ENCODE results near the gene VAT1. TPM values are rescaled to one million over a fixed set of nuclear protein-coding genes. Genes with fewer than 3 reads are reported as not detected.
"Not testable (repeated sequence)": the region's sequence is repeated elsewhere in the genome, so short reads cannot be mapped to it uniquely, and the experiment has no call there.

Gene VAT1
- total and polyA plus RNA-seq, 2 donors (not counting 1 experiment from before 2014, with no cell fraction given) = 20.4 to 90.7 TPM

DNA sequence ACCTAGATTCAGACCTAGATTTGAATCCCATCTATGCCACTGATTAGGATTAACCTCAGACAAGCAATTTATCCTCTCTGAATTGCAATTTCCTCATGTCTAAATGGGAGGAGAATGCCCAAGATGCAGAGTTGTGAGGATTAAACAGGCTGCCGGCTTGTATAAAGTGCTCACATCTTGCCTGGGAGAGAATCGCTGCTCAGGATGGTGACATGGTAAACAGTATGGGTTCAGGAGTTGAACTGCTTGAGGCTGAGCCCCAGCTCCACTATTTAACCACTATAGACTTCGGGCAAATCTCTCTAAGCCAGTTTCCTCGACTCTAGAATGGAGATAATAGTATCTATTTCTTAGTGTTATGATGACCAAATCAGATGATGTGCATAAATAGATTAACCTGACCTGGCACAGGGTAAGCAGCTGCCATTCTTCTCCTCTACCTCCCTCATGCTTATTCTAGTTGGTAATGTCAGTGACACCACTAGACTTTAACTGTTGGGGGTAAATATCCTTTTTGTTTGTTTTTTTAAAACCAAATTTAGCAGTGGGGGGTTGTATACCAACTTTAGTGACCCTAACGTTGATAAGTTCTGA, 24.7 kb downstream of the VAT1 start:
- DNase-seq (no peak), ATAC-seq (ENCODE audit: low read depth) (no peak)
- Histone ChIP-seq H3K9me3 (ENCODE audit: control extremely low read depth in 1 of 3, control insufficient read depth in 2 of 3, insufficient read depth in 1 of 3, low read length in 2 of 3) (no peaks in the 10 kb centered on the region), H3K36me3 (replicated peaks in 1 of 2; ENCODE audit: control extremely low read depth in 1 of 2, control insufficient read depth in 1 of 2, extremely low read depth in 1 of 2, insufficient read depth in 2 of 2, low read length in 1 of 2) (peaks cover 4 to 38% of the 10 kb centered on the region in 2 experiments), H4K20me1 (ENCODE audit: control insufficient read depth, insufficient read depth, low read length, poor library complexity, severe bottlenecking) (peaks cover 21% of the 10 kb centered on the region), H3K4me3 (ENCODE audit: control extremely low read depth in 1 of 5, extremely low read depth in 1 of 5, insufficient read depth in 1 of 5, low read depth in 2 of 5, low read length in 4 of 5) (peak overlapping the region in 4 of 5 experiments; percentile 41 to 70 (median 47)), H3K4me2 (replicated peaks; ENCODE audit: low read depth, low read length, poor library complexity, severe bottlenecking) (peak overlapping the region; percentile 62), H3K27ac (ENCODE audit: low read length in 2 of 2) (peak overlapping the region; percentile 41 to 58), H3K4me1 (ENCODE audit: control insufficient read depth in 2 of 2, insufficient read depth in 2 of 2, low read length in 2 of 2) (peaks cover 20 to 22% of the 10 kb centered on the region in 2 donors), H3K9ac (ENCODE audit: low read length) (peak overlapping the region; percentile 43), H3K79me2 (ENCODE audit: control insufficient read depth, insufficient read depth, low read length) (peaks cover 17% of the 10 kb centered on the region), H2AFZ (ENCODE audit: insufficient read depth, low read depth, low read length, poor library complexity, severe bottlenecking) (peak overlapping the region; percentile 41), H3K27me3 (replicated peaks in 1 of 4; ENCODE audit: control extremely low read depth in 1 of 4, control insufficient read depth in 3 of 4, insufficient read depth in 4 of 4, low read length in 3 of 4) (no peaks in the 10 kb centered on the region)
- Mint-ChIP-seq H3K4me1 (peaks cover 40% of the 10 kb centered on the region), H3K27me3 (no peaks in the 10 kb centered on the region), H3K9me3 (ENCODE audit: insufficient read depth) (no peaks in the 10 kb centered on the region), H3K4me3 (peak overlapping the region; percentile 96), H3K27ac (peak overlapping the region; percentile 88)
- no CpG with 5 or more reads among the region's 5 CpGs for WGBS (ENCODE audit: insufficient coverage)
- ChIA-PET POLR2A (interaction anchor here (0.6 to 2.3 kb wide), 23 partner anchors 9 to 487 kb away, joined by 3 to 24 read pairs (median 7); partner anchors contain the start of genes AARSD1, BRCA1, DHX8 and IFI35), CTCF (interaction anchor here (0.6 to 3.8 kb wide), 33 partner anchors 9 to 549 kb away, joined by 3 to 54 read pairs (median 5); partner anchors contain the start of genes AARSD1, AOC2, BECN1 and DHX8)
- intact Hi-C loops (cut with micrococcal nuclease) = loop anchor here (5.0 to 10.0 kb wide), 2 partner anchors 423 to 610 kb away; partner anchors contain the start of genes PSMC3IP and STAT3
- TF ChIP-seq, protein P1, sequence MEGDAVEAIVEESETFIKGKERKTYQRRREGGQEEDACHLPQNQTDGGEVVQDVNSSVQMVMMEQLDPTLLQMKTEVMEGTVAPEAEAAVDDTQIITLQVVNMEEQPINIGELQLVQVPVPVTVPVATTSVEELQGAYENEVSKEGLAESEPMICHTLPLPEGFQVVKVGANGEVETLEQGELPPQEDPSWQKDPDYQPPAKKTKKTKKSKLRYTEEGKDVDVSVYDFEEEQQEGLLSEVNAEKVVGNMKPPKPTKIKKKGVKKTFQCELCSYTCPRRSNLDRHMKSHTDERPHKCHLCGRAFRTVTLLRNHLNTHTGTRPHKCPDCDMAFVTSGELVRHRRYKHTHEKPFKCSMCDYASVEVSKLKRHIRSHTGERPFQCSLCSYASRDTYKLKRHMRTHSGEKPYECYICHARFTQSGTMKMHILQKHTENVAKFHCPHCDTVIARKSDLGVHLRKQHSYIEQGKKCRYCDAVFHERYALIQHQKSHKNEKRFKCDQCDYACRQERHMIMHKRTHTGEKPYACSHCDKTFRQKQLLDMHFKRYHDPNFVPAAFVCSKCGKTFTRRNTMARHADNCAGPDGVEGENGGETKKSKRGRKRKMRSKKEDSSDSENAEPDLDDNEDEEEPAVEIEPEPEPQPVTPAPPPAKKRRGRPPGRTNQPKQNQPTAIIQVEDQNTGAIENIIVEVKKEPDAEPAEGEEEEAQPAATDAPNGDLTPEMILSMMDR (IDR thresholded peaks at IDR 0.05) = no peak
- TF ChIP-seq EZH2 (IDR thresholded peaks at IDR 0.05; ENCODE audit: borderline replicate concordance, insufficient read depth, low read depth, low read length, poor library complexity, severe bottlenecking) = no peak

DNA sequence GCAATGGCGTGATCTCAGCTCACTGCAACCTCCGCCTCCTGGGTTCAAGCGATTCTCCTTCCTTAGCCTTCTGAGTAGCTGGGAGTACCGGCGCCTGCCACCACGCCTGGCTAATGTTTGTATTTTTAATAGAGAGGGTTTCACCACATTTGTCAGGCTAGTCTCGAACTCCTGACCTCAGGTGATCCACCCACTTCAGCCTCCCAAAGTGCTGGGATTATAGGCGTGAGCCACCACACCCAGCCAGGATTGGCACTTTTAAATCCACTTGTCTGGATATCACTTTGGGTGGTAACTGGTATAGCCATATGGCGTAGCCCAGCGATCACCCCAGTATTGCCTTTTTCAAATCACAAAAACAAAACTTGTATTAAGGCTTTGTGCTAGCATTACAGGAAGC, 28.3 kb downstream of the VAT1 start:
- Histone ChIP-seq H3K36me3 (replicated peaks in 1 of 2; ENCODE audit: control extremely low read depth in 1 of 2, control insufficient read depth in 1 of 2, extremely low read depth in 1 of 2, insufficient read depth in 2 of 2, low read length in 1 of 2) (peaks cover 19 to 38% of the 10 kb centered on the region in 2 experiments), H3K4me1 (ENCODE audit: control insufficient read depth in 2 of 2, insufficient read depth in 2 of 2, low read length in 2 of 2) (peaks cover 19 to 21% of the 10 kb centered on the region in 2 donors), H3K79me2 (ENCODE audit: control insufficient read depth, insufficient read depth, low read length) (peaks cover 38% of the 10 kb centered on the region), H3K27ac (ENCODE audit: low read length in 2 of 2) (peak overlapping the region in 1 of 2 donors; percentile 6)
- H3K4me1 Mint-ChIP-seq = peaks cover 39% of the 10 kb centered on the region
- H3K9me3 ChIP-seq (ENCODE audit: control extremely low read depth in 1 of 3, control insufficient read depth in 2 of 3, insufficient read depth in 1 of 3, low read length in 2 of 3); CTCF ChIA-PET; H3K4me3 Mint-ChIP-seq; H3K27me3 ChIP-seq (replicated peaks in 1 of 4; ENCODE audit: control extremely low read depth in 1 of 4, control insufficient read depth in 3 of 4, insufficient read depth in 4 of 4, low read length in 3 of 4); ATAC-seq (ENCODE audit: low read depth); H3K4me3 ChIP-seq (ENCODE audit: control extremely low read depth in 1 of 5, extremely low read depth in 1 of 5, insufficient read depth in 1 of 5, low read depth in 2 of 5, low read length in 4 of 5); DNase-seq; H2AFZ ChIP-seq (ENCODE audit: insufficient read depth, low read depth, low read length, poor library complexity, severe bottlenecking); POLR2A ChIA-PET; H3K4me2 ChIP-seq (replicated peaks; ENCODE audit: low read depth, low read length, poor library complexity, severe bottlenecking); H3K27me3 Mint-ChIP-seq; H4K20me1 ChIP-seq (ENCODE audit: control insufficient read depth, insufficient read depth, low read length, poor library complexity, severe bottlenecking); H3K9me3 Mint-ChIP-seq (ENCODE audit: insufficient read depth); H3K27ac Mint-ChIP-seq; H3K9ac ChIP-seq (ENCODE audit: low read length): not testable (repeated sequence)
- WGBS (ENCODE audit: insufficient coverage) = 93% methylated on average over 2 of the region's 10 CpGs
- intact Hi-C loops (cut with micrococcal nuclease) = loop anchor here (10.0 kb wide), 1 partner anchor 419 kb away; the partner anchor contains the start of gene PSMC3IP

Measured in B cell (primary cell).